ENCODE data around the gene SLC16A8. TPM values are rescaled to one million over a fixed set of nuclear protein-coding genes. Genes with fewer than 3 reads are reported as not detected.

Gene SLC16A8
- total RNA-seq, 4 donors from 2014 or later = not detected

- Histone ChIP-seq H3K4me1 (peaks cover 16 to 28% (median 22%) of the 10 kb centered on the region in 3 donors), H3K9me3 (no peaks in the 10 kb centered on the region), H3K27ac (no peak overlapping the region), H3K4me3 (peak overlapping the region in 3 of 4 donors; percentile 35 to 63 (median 47)), H3K27me3 (peaks cover 0 to 48% (median 11%) of the 10 kb centered on the region in 4 donors), H3K36me3 (peaks cover 0 to 5% (median 0%) of the 10 kb centered on the region in 3 donors)
- intact Hi-C loops (cut with DNase I) = no loop called here
- TF ChIP-seq, protein P1, sequence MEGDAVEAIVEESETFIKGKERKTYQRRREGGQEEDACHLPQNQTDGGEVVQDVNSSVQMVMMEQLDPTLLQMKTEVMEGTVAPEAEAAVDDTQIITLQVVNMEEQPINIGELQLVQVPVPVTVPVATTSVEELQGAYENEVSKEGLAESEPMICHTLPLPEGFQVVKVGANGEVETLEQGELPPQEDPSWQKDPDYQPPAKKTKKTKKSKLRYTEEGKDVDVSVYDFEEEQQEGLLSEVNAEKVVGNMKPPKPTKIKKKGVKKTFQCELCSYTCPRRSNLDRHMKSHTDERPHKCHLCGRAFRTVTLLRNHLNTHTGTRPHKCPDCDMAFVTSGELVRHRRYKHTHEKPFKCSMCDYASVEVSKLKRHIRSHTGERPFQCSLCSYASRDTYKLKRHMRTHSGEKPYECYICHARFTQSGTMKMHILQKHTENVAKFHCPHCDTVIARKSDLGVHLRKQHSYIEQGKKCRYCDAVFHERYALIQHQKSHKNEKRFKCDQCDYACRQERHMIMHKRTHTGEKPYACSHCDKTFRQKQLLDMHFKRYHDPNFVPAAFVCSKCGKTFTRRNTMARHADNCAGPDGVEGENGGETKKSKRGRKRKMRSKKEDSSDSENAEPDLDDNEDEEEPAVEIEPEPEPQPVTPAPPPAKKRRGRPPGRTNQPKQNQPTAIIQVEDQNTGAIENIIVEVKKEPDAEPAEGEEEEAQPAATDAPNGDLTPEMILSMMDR (IDR thresholded peaks at IDR 0.05) = no peak
- TF ChIP-seq POLR2A (IDR thresholded peaks at IDR 0.05) = no peak
- WGBS, 2 donors = 29 to 38% methylated on average over 8 to 17 of the region's 52 CpGs
- no peak for DNase-seq
These were observed 1.8 kb downstream of the SLC16A8 start for GRCh38 chr22:38081941-38082828.

DNA sequence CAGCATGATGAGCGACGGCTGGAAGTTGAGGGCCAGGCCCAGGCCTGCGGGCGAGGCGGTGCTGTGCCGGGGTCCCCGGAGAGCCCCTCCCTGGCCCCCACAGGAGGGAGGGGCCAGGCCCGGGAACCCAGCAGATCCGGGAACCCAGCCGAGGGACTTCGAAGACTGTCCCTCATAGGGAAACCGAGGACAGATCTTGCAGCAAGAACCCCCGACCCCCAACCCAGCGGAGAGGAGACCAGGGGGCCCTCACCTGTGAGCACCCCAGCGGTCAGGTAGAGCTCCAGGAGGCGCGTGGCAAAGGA is 2.4 kb downstream of the SLC16A8 start:
- H3K27ac ChIP-seq = peak overlapping the region in 1 of 4 donors; percentile 11

DNA sequence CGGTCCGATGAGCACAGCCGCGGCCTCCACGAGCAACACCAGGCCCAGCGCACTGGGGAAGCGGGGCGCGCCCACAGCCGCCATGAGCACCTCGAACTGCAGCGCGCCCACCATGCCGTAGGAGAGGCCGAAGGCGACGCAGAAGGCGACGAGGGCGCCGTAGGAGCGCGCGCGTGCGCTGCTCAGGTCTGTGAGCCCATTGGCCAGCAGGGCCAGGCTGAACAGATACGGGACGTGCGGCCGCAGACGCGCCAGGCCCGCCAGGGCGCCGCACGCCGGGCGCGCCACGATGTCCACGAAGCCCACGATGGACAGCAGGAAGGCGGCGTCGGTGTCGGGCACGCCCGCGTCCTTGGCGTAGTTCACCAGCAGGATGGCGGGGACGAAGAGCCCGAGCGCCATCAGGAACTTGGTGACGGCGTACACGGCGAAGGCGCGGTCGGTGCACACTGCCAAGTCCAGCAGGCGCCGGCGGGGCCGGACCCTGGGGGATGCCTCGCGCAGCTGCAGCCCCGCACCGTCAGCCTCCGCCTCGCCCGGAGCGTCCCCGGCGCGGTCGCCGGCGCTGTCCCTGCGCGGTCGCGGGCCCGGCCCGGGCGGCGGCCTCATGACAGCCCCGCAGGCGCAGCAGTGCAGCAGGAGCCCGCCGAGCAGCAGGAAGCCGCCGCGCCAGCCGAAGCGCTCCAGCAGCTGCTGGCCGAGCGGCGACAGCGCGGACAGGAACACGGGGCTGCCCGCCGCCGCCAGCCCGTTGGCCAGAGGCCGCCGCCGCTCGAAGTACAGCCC is 2.9 kb downstream of the SLC16A8 start:
- Histone ChIP-seq H3K36me3 (peaks cover 0 to 10% (median 0%) of the 10 kb centered on the region in 3 donors), H3K4me3 (peak overlapping the region; percentile 20 to 63 (median 41)), H3K27me3 (peaks cover 0 to 48% (median 11%) of the 10 kb centered on the region in 4 donors), H3K4me1 (peaks cover 16 to 28% (median 22%) of the 10 kb centered on the region in 3 donors), H3K9me3 (no peaks in the 10 kb centered on the region), H3K27ac (peak overlapping the region in 1 of 4 donors; percentile 11)
- no peak for TF ChIP-seq POLR2A (IDR thresholded peaks at IDR 0.05)
- TF ChIP-seq, protein P1 (IDR thresholded peaks at IDR 0.05) = no peak
- no CpG with 5 or more reads among the region's 110 CpGs for WGBS, 2 donors
- DNase-seq = no peak
- intact Hi-C loops (cut with DNase I) = no loop called here

More for the DNA sequence above, 2.4 kb downstream of the SLC16A8 start:
- Histone ChIP-seq H3K36me3 (peaks cover 0 to 5% (median 0%) of the 10 kb centered on the region in 3 donors), H3K4me3 (peak overlapping the region; percentile 20 to 63 (median 41)), H3K4me1 (peaks cover 16 to 28% (median 22%) of the 10 kb centered on the region in 3 donors), H3K27me3 (peaks cover 0 to 48% (median 11%) of the 10 kb centered on the region in 4 donors), H3K9me3 (no peaks in the 10 kb centered on the region)
- intact Hi-C loops (cut with DNase I) = no loop called here
- no CpG with 5 or more reads among the region's 17 CpGs for WGBS, 2 donors
- no peak for DNase-seq
- TF ChIP-seq, protein P1 (IDR thresholded peaks at IDR 0.05) = no peak
- no peak for TF ChIP-seq POLR2A (IDR thresholded peaks at IDR 0.05)

- Histone ChIP-seq H3K9me3 (no peaks in the 10 kb centered on the region), H3K27ac (no peak overlapping the region), H3K27me3 (peaks cover 0 to 48% (median 11%) of the 10 kb centered on the region in 4 donors), H3K4me3 (peak overlapping the region in 3 of 4 donors; percentile 35 to 63 (median 47)), H3K36me3 (peaks cover 0 to 12% (median 0%) of the 10 kb centered on the region in 3 donors), H3K4me1 (peaks cover 16 to 28% (median 22%) of the 10 kb centered on the region in 3 donors)
- 100% methylated on average over 1 of the region's 11 CpGs; no CpG with 5 or more reads in 1 of the 2 donors for WGBS, 2 donors
- no peak for DNase-seq
- intact Hi-C loops (cut with DNase I) = no loop called here
- TF ChIP-seq POLR2A (IDR thresholded peaks at IDR 0.05) = no peak
- TF ChIP-seq, protein P1 (IDR thresholded peaks at IDR 0.05) = no peak
These were observed 3.5 kb downstream of the SLC16A8 start for GRCh38 chr22:38080474-38080849.
